Measurements from ENCODE around the gene GADD45GIP1.

DNA sequence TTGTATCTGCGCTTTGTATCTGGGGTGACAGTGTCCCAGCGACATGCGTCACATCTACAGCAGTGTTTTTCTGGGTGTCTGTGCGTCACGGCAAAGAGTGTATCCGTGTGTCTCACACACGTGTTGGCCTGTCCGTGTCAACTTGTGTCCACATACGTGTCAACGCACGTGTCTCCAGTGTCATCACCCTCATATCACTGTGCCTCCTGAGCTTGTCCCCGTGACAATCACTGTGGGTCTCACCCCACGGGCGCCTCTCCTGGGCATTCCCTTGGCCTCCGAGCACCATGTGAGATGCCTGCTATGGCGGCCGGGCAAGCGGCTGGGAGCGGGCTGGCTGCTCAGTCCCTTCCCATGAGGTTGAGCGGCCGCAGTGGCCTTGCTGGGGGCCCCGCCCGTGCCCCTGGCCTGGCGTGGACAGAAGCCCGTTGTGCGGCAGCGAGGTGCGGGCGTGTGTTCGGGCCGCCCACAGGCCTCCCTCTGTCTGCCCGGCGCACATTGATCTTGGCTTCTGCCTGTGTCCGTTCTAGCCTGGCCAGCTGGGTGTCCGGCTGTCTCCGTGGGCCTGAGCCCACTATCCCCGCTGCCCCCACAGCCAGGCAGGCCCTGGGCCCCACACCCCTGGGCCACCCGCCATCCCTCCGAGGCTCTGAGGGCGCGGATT lies 44.6 kb upstream of the GADD45GIP1 start:
- TF ChIP-seq CTCF (conservative IDR thresholded peaks at IDR 0.05; ENCODE audit: low read length) (no peak), EZH2phosphoT487 (IDR thresholded peaks at IDR 0.05; ENCODE audit: borderline replicate concordance) (no peak)
